GM21576 (cell line): Measurements from ENCODE around the gene PRPF31.

ENCODE experiments used
- ATAC-seq: cut with Tn5 transposase; IDR thresholded peaks from one replicate; pipeline ENCODE4 v1.9.1; 2021; ENCODE audit warnings: mild to moderate bottlenecking, moderate library complexity; ENCODE audit not compliant: unreplicated experiment

PRPF31 gene

DNA sequence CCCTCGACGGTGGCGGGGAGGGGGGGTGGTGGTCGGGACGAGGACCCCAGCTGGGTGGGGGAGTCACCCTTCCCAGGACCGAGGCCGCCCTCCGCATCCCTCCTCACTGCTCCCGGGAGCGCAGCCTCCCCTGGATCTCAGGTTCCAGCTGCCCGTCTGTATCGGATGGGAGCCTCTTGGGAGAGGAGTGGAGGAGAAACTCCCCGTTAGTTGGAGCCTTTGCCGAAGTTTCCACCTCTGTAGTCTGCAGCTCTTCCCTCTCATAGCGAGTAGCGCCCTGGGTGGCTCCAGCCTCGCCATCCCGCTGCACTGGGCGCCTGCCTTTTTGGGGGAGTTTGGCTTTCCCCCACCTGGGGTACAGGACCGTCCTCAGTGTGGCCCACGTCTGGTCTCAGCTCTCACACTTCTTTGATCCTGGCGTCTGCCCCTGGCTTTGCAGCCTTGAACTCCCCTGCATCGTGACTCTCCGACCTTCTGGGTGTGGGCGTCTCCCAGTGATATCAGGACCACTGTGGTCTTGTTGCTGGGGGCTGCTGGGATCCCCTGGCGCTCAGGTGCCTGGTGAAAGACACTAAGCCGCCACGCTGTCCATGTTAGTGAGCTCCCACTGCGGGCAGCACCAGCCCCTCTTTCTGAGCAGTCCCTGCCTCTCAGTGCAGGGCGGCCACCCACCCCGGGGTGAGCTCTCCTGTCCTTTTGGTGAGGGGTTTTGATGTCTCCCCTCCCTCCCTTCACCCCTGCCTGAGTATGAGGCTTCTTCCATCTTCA is 23.1 kb downstream of the PRPF31 start:
- ATAC-seq: no peak

DNA sequence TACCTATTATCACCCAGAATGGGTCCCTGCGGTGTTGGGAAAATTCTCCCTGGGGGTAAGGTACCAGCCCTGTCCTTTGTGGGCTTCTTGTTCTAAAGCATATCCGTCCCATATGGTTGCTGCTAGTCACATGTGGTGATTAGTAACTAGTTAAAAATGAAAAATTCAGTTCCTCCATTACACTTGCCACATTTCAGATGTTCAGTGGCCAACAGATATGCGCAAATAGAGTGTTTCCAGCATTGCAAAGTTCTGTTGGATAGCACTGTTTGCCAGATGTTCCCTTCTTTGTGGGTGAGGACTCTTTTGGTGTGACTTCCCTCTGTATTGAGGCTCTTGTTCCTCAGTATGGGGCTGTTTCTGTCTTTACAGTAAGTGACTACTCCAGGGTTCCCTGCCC is 25.8 kb downstream of the PRPF31 start:
- no peak for ATAC-seq

DNA sequence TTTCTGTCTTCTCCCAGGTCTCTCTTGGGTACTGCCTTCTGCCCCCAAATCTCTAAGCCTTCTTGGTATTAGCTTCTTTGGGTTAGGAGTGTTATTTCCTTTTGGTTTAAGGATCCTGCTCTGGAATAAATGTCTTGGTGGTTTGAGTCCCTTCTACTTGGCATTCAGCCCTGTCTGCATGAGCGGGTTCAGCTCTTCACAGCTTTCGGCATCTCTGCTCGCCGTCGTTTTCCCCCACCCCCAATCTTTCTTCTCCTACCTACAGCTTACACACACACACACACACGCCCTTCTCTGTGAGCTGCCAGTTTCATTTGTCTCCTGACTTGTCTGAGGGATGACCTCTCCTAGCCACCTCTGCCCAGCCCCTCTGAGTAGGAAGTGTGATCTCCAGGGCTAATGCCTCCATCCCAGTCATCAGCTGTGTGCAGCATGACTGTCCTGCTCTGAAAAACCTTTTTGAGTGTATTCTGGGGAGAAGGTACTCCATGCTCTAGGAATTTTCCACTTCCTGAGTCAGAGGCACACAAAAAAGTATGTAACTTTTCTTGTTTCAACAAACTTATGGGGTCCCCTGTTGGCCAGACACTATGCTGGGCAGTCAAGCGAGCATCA is 26.7 kb downstream of the PRPF31 start:
- ATAC-seq: no peak

DNA sequence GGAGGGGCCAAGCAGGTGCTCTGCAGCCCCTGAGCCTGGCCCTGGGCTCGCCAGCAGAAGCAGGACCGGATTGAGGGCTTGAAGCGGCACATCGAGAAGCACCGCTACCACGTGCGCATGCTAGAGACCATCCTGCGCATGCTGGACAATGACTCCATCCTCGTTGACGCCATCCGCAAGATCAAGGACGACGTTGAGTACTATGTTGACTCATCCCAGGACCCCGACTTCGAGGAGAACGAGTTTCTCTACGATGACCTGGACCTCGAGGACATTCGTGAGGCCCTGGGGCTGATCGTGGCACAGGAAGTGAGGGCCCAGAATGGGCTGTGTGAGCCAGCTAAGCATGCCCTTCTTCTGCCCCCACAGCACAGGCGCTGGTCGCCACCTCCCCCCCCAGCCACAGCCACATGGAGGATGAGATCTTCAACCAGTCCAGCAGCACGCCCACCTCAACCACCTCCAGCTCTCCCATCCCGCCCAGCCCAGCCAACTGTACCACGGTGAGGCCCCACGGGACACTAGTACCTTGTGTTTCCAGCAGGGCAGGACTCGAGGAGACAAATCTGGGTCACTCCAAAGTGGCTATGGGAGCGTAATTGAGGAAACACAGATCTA is 30.1 kb downstream of the PRPF31 start:
- ATAC-seq: no peak

DNA sequence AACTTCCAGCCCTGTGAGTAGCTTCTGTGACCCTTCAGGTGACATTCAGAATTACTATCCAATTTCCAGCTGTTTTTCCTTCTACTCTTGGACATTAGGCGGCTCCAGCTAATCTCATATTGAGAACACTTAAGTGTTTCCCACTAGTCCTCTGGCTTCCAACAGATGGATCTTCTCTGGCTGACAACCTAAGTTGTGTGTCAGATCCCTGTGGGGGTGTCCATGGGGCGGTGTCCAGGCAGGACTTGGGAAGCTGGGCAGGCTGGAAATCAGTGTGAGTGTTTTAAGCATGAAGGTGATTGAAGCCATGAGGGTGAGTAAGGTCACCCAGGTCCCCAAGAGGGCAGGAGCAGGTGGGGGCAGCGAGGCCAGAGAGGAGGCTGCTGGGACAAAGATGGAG is 32.1 kb downstream of the PRPF31 start:
- ATAC-seq: no peak

DNA sequence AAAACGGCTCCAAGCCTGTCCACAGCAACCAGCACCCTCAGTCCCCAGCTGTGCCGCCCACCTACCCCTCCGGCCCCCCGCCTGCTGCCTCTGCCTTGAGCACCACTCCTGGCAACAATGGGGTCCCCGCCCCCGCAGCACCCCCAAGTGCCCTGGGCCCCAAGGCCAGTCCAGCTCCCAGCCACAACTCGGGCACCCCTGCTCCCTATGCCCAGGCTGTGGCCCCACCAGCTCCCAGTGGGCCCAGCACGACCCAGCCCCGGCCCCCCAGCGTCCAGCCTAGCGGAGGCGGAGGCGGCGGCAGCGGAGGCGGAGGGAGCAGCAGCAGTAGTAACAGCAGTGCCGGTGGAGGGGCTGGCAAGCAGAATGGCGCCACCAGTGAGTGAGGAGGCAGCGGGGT is 32.6 kb downstream of the PRPF31 start:
- no peak for ATAC-seq

DNA sequence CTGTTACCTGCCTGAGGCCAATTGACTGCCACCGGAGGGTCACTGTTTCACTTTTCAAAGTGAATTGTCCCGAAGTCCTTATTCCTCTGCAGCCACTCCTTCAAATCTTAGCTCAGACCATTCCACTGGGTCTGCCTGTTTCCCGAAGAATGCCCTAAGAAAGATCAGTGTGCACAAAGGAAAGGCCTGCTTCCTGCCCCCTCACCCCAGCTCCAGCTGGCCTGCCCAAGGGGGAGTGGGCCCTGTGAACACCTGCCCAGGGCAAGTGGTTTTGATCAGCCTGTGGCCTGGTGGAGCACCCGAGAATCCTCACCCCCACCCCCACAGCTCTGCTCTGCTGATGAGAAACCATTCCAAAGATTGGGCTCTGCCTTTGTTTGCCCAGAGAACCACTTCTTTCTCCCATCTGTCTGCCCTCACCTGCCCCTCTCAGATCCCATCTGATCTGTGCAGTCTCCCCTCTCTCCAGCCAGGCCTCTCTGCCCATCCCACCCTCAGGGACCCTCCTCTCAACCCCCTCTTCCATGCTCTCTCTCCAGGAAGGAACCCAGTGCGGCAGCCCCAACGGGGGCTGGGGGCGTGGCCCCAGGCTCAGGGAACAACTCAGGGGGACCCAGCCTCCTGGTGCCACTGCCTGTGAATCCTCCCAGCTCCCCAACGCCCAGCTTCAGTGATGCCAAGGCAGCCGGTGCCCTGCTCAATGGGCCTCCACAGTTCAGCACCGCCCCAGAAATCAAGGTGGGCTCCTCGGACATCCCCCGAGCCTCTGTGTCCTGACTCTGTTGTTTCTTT is 33.7 kb downstream of the PRPF31 start:
- no peak for ATAC-seq

DNA sequence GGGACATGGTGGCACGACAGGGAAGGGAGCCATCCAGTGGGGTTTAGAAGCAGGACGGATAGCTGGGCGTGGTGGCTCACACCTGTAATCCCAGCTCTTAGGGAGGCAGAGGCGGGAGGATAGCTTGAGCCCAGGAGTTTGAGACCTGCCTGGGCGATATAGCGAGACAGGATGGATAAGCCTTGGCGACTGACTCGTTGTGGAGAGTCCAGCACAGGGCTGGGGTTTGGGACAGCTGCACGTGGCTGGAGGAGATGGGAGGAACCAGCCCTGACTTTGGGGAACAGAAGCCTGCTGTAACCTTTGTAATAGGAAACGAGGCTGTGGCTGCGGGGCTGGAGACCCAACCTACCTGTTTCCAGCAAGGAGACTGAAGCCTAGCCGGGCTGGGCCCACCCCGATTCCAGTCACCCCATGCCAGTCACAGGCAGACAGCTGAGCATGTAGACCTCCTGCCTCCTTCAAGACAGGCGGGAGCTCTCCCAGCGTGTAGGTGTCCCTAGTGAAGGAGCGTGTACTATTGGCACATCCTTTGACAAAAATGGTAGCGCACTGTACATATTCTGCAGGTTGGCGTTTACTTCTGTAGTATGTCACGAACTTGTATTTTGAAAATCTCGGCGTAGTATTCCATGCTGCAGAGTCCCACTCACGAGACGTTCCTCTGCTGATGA is 35.9 kb downstream of the PRPF31 start:
- no peak for ATAC-seq

DNA sequence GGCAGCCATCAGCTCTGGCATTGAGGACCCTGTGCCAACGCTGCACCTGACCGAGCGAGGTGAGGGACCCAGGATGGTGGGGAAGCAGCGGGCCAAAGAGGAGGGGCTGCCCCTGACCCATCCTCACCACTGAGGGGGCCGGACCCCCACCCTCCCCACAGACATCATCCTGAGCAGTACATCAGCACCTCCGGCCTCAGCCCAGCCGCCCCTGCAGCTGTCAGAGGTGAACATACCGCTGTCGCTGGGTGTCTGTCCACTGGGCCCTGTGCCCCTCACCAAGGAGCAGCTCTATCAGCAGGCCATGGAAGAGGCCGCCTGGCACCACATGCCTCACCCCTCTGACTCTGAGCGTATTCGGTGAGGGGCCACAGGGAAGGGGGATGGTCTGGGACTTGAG is 36.7 kb downstream of the PRPF31 start:
- ATAC-seq: no peak

DNA sequence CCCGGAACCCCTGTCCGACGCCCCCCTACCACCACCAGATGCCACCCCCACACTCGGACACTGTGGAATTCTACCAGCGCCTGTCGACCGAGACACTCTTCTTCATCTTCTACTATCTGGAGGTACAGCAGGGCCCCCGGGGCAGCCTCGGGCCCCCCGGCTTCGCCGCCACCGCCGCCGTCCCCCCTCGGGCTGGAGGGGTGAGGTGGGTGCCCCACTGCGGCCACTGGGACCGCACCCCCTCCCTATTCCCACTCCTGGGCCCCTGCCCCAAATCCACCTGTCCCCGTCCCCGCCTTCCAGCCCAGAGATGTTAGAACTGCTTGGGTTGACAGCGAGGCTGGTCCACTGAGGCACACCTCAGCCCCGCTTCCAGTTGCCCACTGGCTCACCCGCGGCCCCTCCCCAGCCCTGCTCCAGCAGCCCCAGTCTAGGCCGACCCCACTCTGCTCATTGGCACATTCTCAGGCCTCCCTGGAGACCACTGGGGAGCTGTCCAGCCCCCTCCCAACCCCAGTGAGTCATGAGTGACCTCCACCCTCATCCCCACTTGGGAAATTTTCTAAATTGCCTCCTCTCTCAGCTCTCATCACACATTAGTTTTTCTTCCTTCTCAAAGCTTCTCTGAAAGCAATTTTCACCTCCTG is 37.4 kb downstream of the PRPF31 start:
- ATAC-seq: no peak

DNA sequence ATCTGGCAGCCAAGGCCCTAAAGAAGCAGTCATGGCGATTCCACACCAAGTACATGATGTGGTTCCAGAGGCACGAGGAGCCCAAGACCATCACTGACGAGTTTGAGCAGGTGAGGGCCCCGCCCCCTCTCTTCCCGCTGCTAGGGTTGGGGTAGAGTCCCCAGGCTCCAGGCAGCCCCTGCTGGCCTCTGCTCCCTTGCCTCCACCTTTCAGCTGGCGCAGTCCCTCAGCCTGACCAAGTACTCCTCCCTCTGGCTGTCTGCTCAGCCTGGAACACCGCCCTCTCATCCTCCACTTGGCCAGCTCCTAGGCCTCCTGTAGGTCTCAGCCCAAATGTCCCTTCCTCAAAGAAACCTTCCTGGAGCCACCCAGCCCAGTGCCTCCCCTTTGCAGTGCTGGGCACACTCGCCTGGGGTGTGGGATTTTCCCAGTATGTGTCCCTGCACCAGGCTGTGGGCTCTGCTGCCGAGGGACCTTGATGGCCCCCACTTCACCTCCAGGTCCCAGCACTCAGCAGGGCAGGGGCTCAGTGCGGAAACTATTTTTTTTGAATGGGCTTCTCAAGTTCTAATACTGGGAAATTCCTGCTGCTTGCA is 38.3 kb downstream of the PRPF31 start:
- ATAC-seq: no peak

DNA sequence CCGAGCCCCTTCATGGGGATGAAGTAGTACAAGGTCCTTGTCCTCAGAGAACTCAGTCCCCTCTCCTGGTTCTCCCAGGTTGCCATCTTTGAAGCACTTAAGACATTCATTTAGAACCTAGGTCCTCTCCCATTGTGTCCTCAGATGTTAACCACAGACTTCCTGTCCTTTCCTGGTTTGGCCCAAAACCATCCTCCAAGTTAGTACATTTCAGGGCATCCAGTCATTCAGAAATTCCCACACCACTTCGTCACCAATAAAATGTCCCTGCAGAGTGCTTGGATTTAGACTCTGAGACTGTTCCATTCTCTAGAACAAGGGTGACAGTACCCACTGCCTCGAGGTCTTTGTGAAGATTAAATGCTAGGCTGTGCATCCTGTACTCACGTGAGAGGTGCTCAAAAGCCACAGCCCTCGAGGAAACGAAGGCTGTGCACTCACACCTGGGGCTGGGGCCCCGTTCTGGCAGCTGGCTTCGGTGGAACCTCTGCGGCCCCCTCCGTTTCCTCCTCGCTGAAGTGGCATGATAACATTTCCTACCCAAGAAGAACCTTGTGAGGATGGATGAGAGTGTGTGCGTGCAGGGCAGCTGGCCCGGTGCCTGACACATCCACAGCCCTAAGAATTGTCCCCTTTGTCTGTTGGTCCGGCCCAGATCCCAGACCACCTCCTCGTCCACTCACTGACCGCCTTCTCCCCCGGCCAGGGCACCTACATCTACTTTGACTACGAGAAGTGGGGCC is 39.2 kb downstream of the PRPF31 start:
- no peak for ATAC-seq

DNA sequence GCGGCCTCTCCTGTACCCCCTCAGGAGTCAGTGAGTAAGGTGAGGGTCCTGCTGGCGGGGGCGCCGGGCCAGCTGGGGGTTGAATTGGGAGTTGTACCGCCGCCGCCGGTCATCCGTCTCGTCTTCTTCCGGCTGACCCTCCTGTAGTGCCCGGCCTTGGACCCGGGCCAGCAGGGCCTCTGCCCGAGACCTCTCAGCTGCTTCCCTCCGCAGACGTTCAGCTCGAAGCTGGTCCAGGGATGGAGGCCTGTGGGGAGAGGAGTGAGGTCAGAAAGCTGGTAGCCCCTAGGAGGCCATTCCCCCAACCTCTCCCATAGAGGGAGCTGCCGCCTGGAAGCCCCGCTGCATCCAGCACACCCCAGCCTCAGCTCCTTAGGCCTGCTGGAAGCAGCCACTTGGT is 40.1 kb downstream of the PRPF31 start:
- ATAC-seq: no peak

DNA sequence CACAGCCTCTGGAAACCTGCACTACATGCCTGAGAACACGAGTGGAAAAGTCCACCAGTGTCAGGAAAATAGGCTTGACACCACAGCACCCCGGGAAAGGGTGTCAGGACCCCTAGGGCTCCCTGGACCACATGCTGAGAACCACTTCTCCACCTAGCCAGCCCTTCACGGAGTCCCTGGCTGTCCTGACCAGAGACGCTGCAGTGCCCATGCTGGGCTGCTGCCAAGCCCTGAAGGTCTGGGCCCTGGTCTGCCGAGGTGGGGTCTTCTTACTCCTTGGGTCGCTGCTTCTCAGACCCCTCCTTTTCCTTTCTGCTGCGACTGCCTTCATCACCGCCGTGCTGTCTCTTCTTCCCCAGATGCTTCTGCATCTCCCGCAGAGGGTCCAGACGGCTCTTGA is 40.9 kb downstream of the PRPF31 start:
- ATAC-seq: no peak

DNA sequence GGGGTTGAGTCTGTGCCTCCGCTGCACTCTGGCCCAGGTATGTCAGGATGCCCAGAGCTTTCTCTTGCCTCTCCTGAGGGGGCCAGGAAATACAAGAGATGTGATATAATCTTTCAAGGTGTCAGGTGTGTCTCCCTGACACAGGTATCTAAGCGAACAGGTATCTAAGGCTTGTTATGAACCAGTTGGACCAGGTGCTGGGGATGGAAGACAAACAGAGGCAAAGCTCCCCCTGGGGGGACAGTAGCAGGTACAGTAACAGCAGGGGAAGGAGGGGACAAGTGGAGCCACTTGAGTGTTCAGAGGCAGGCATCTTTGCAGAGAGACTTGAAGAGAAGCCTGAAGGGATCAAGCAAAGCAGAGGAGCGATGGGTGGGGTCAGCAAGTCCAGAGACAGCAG is 41.4 kb downstream of the PRPF31 start:
- no peak for ATAC-seq

DNA sequence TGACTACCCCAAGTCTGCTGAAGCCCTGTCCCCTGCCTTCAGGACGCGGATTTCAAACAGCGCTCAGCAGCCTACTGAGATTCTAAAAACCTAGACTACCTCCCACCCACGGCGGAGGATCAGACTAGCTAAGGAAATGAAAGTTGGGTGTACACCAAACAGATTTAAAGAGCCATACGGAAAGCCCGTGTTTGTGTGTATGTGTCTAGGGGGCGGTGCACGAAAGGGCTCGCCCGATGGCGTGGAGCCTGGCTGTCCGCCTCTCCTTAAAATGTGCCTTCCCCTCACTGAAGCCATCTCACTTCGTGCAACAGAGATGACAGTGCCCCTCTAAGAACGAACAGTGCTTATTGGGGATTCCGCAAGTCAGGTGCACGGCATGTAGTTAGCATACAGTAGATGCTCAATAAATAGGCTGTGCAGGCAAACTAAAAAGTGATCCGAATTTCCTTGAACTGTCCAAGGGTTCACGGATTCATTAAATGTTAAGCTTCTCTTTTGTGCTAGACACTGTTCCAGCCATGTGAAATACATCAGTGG is 43.3 kb downstream of the PRPF31 start:
- ATAC-seq: no peak

DNA sequence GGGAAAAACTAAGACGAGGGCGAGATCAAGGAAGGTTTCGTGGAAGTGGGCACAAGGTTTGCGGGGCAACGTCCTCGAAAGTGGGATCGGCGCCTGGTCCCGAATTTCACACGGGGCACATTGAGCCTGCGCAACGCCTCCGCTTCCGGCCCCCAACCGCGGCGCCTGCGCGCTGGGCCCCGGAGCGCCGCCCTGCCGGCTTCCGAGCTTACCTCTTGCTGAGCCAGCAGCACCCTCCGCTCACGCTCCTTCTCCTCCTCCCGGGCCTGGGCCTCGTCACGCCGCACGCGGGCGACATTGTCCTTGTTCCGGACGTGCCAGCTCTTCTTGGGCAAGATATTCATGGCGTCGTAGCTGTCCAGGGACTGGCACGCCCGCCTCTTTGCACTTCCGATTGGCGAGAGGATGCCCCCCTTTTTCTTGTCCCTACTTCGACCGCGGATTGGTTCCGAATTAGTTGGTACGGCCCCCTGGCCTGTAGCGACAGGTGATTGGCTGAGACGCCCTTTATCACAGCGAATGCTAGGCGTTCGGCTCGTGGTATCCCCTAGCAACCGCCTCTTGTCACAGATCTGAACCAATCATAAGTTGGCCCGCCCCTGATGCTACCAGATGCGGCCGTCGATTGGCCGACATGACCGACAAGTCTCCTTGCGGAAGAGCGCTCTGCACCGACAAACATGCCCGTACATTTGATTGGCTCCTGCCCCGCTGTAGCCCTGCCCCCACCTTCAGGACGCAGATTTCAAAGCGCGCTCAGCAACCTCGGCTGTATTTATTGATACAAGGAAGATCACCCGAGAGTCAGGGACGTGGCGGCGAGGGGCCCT is 44.0 kb downstream of the PRPF31 start, which contains the start of gene LENG1:
Gene LENG1 (minus strand): TSS at position 370 of the 830 bp plus-strand sequence. CDS start 26 bp downstream, at position 344.
- ATAC-seq: peak; percentile 86

DNA sequence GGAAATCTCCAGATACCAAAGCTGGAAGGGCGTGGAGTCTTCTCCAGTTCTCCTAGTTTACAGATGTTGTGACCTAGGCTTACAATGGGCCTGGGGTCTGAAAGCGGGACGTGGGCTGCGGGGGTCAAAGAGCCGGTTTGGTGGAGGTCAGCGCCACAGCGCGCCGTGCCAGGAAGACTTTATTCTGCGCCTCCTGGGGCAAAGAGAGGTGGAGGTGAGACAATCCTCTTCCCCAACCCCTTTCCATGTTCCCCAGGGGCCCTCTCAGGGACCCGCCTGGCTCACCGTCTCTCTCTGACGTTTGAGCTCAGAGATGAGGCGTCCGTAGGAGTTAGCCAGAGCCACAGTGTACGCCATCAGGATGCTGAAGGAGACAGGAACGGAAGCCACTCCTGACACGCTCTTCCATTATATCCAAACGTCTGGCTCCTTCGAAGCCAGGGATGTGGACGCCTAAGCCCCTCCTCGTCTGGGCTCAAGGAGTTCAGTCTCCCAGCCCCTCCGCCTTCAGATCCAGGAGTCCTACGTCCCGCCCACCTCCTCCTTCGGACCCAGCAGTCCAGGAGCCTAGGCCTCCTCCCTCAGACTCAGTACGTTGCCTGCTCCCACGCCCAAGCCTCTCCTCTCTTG is 44.7 kb downstream of the PRPF31 start:
- peak; percentile 1 for ATAC-seq
